HT-29 (cell line): Measurements from ENCODE around the gene PTPN6. TPM values are rescaled to one million over a fixed set of nuclear protein-coding genes. Genes with fewer than 3 reads are reported as not detected.

Source experiments
- DNase-seq: peaks from one replicate; pipeline ENCODE4 v3.0.0-alpha.2; 2015; ENCODE audit warnings: low spot score
- total RNA-seq: library from RNA; depleted of rRNA; stranded (reverse); fragments of >200 nt; shearing (Covaris generic); gene quantifications from 2 replicates; pipeline ENCODE4 v1.2.3, GENCODE V29; 2014

PTPN6 gene
- total RNA-seq, 1 experiment from 2014 or later = 35.2 TPM

DNA sequence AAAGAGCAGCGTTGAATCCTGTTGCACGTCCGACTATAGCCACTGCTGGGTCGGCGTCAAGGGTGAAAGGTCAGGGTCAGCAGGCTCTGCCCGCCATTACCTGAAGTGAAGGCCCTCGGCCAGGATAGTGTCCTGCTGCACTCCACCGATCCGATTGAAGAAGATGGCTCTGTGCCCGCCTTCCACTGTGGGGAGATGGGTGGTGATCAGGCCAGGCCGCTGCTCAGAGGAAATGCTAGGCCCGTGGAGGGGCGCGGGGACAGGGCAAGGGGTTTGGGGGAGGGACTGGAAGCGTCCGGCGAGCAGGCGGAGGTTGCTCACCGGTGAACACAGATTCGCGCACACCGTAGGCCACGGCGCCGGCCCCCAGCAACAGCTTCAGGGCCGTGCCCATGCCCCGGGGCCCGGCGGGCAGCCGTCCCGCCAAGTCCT, 19.0 kb downstream of the PTPN6 start:
- no peak for DNase-seq

DNA sequence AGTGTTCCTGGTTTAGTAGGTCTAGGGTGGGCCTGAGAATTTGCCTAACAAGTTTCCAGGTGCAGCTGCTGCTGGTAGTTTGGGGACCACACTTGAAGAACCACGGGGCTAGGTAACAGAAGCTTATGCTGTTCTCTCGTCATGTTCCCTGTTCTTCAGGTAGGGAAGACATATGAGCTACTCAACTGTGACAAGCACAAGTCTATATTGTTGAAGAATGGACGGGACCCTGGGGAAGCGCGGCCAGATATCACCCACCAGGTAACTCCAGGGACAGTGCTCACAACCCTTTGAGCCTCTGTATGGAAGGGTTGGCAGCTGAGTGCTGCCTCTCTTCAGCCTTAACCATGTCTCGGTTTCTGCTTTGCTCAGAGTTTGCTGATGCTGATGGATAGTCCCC, 23.0 kb downstream of the PTPN6 start:
- no peak for DNase-seq

DNA sequence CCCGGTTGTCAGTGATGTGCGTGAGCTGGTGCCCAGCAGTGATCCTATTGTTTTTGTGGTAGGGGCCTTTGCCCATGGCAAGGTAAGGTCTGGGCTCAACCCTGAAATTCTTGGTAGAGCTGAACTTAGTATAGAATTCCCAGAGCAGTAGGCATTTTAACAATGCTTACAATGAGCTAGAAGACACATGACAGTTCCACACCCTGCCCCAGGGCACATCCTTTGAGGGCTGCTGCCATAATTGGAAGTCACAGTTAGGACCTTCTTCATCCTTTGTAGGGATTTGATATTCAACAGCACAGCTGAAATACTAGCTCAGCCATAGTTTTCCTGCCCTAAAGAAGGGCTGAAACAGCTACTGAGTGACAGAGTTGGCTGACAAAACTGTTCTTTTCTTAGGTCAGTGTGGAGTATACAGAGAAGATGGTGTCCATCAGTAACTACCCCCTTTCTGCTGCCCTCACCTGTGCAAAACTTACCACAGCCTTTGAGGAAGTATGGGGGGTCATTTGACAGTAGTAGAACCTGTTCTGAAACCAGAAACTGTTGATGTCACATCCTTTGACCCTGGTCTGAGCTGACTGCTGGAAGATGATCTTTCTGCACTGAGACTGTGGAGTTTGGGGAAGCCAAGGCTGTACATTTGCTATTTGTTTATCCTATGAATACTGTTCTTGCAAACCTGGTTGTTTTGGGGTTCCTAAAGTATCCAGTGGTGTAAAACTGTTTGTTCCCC, 24.3 kb downstream of the PTPN6 start:
- DNase-seq = no peak

DNA sequence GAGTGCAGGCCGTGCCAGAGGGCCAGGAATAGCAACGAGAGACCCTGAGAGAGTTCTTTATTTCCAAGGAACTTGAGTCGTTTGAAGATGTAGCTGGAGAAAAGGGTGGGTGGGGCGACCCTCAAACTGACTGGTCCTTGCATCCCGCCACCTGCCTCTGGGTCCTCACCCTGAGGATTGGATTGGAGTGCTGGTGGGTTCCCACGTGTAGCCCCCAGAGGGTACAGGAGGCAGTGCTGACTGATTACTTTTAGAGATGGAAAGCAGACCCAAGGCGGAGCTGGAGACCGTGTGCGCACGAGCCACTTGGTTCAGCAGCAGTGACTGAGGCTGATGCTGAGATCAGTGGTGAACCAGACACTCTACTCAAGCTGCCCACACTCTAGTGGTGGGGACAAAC, 26.5 kb downstream of the PTPN6 start:
- no peak for DNase-seq

DNA sequence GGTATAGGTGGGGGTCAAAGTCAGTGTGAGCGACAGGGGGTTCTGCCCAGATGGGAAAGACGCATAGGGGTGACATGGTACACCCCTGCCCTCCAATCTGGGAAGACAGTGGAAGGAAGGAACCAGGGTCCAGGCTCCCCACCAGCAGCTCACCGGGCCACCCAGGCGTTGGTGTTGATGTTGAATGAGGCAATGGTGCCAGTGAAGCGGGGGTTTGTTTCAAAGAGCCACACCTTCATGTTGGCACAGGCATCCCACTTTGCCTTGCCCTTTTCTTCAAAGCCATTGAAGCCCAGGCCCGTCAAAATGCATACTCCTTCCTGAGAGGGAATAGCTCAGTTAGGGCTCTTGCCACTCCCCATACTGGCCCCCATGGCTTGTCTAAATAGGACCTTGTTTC, 27.0 kb downstream of the PTPN6 start:
- DNase-seq = no peak

DNA sequence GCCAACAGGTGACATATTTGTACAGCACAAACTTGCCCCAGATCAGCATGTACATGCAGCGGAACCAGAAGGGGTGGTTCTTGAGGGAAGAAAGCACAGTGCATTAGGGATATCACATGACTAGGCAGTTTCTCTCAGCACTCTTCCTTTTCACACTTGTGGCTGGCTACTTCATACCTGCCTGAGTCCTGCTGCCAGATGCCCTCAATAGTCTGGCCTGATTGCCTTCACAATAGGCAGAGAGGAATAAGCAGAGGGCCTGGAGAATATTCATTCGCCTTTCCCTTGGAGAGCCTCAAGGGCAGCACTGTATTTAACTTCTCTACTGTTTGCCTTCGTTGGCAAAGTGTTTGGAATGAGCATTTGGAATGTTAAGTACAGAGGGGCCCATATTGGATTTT, 27.5 kb downstream of the PTPN6 start:
- DNase-seq = no peak

DNA sequence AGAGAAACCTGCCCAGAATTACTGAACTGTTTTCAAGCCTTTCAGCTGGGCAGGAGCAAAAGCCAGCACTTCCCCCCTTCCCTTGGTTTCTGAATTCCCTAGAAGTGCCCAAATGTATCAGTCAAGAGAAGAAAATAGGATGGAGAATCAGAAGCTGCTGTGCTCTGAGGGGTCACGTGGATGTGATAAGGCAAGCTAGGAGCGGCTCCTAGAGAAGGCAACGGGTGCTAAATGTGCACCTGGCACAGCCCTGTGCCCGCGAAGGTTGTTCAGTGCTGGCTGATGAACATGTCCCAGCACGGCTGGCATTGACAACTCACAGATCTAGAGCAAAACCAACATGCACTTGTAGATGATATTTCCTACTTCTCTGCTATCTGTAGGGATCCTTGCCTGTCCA, 27.9 kb downstream of the PTPN6 start:
- no peak for DNase-seq

DNA sequence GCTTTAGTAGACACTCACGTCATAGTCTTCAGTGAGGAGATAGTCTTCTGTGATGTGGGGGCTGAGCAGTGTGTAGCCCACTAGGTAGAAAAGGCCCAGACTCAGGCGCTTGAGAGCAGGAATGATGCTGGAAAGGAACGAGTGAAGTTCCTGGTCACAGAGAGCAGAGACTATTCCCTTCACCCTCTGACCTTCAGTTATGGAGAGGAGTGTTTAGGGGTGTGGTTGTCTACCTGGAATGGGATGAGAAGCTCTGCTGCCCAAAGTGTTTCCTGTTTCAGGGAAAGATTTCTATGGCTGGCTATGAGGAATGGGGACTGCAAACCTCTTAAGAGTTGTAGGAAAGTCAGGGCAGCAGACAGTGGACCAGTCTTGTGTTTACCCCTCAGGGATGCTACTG, 28.3 kb downstream of the PTPN6 start:
- no peak for DNase-seq

DNA sequence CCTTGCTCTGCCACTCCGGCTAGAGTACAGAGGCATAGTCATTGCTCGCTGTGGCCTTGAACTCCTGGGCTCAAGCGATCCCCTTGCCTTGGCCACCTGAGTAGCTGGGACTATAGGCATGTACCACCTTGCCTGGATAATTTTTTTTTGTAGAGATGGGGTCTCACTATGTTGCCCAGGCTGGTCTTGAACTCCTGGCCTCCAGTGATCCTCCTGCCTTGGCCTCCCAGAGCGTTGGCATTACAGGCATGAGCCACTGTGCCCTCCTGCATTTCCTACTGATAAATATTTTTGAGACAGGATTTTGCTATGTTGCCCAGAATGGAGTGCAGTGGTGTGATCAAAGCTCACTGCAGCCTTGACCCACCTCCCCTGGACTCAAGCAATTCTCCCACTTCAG, 28.9 kb downstream of the PTPN6 start:
- DNase-seq = no peak

DNA sequence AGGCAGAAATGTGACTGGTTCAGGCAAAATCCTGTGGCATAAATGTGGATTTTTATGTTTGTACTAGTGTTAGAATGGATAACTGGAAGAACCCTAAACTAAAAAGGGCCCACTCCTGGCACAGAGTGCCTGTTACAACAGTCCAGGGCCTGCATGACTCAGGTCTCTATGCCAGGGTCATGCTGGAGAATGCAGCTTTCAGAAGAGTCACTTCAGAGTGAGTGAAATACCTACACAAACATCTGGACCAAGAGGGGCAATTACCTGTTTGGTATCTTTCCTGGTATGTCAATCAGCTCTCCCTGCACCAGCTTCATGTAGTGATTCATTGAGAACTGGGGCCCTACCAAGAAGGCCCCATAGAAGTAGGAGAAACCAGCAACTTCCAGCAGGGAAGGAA, 29.6 kb downstream of the PTPN6 start:
- no peak for DNase-seq

DNA sequence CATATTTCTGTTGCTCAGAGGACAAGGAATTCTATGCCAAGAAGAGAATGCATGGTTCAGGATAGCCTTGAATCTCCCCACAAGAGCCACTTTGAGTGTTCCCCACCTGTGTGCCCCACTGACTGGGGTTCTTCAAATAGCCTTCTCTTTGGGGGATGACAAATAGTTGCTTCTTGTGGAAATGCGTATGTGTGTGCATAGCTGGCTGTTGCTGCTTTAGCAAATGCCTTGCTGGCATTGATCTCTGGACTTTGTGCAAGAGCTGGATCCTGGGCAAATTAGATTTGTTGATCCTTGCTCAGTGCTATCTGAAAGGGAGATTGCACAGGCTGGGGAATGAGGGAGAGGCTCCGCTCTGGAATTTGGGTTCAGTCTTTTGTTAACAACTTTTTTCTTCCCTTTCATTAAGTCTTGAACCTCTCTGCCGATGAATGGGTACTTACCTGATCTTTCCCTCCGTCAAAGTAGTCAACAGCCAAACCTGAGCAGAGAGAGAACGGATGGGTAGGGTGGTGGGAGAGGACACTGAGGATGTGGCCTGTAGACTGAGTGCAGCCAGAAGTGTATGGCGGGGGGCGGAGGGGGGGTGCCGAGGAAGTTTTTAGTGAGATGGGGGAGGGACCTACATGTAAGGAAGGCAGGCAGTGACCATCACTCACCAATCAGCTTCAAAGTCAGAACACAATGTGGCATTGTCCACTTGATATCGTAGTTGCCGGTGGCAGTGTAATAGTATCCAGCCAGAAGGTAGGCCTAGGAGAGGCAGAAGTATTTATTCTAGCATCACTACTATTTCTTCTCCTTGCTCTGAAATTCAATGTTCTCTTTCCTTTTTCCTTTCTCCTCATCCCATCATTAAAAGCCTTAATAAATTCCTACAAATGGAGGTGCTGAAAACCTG, 30.2 kb downstream of the PTPN6 start:
- DNase-seq = no peak

DNA sequence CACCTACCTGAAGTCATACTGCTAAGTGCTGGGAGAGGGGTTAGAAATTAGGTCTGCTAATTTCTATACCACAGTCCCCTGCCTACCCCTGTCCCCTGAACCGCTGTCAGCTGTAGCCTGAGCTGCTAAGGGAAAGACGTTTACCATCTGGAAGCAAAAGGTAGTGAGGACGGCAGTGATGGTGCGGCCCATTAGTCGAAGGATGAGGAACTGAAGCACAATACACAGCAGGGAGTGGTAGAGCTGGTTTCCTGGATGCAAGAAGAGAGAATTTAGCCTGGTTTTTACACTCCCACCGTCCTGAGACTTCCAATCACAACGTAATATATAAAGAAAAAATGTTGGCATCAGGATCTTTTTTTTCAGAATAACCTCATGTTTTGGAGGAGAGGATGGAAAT, 31.4 kb downstream of the PTPN6 start:
- DNase-seq = no peak

DNA sequence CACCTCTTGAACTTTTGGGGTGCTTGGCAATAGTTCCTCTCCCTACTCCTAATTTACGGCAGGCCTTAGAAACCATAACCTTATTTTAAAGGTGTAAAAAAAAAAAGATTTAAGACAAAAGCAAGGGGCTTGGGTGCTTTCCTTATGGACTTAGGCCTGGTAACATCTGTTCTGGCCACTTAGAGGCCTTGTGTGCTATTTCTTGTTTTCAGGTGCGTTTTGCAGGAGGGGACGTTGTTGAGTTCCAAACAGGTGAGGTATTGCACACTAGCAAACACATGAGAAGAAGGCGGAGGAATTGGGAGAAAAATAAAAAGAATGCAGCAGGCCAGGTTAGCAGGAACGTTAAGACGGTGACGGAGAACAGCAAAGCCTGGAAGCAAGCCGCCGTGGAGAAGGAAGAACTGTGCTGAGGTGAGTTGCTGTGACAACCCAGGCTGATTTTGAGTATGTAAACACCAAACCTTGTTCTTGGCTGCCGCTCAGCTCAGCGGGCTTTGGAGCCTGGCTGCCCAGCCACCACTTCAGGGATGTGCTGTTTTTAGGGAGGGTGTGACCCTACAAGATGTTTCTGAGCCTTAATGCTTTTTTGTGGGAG, 36.9 kb downstream of the PTPN6 start:
- DNase-seq = no peak

DNA sequence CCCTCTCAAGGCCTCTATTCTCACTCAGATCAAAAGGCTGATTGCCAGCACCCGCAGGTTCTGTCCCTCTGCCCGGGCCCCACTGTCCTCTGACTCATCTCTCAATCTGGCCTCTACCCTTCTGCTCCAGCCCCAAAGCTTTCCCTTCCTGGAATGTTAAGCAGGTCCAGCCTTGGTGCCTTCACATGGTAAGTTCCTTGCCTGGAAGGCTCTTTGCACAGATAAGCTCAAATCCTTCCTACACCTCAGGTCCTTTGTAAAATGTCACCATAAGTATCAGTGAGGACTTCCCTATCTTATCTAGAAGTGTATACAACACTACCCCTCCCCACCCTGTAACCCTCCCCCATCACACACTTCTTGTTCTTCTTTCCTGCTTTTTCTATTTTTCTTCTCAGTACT, 44.9 kb downstream of the PTPN6 start:
- no peak for DNase-seq

DNA sequence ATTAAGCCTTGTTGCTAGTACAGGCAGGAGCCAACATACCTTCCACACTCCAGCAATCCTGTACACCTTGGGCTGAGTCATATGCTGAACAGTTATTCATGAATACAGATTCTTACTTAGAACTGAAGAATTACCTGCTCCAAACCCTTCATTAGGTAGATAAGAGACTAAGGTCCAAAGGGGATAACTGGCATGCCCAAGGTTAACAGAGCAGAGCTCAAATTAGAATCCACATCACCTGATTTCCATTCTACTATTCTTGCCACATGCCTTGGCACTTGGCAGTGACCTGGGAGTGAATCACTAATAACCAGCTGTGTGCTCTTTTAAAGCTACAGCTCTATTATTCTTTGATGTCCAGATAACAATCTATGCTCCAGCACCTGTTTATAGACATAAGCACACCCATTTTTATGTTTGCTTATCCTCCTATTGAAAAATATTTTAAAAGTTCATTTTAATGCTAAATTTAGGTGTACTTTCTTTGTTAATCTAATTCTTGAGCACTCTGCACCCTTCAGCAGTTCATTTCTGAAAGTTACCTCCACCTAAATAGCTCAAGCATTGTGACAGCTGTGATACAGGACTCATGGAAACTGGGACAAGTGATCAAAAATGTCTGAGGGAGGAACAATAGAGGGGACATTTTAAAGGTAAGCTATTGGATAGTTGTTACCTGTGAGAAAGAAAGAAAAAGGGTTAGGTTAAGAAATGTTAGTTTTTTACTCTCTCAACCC, 47.7 kb downstream of the PTPN6 start:
- DNase-seq = no peak

DNA sequence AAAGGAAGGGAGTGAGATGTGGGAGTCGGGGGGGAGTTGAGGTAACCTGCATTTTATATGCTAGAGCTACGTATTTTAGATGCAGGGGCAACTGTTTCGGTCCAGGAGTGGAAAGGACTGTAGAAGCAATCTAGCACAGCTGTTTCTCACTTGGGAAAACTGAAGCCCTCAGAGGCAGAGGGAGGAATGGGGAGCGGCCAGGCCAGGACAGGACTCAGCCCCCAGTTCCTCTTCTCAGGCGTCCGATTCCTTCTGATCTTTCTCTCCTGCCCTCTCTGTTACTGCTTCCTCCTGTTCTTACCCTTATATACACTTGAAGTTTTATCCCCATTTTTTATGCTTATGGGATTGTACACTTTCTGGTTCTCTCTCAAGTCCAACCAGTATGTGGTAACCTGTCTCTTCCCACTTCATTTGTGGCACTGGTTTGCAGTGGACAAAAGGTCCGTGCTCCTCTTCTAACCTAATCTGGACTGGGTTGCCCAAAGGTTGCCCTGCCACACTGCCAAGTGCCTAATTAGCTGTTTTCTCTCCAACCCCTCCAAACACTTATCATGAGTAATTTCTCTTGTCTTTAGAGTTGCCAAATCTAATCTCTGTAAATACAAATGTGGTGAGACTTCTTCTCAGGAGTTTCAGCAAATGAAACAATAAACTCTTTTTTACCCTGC, 50.9 kb downstream of the PTPN6 start:
- DNase-seq = no peak

DNA sequence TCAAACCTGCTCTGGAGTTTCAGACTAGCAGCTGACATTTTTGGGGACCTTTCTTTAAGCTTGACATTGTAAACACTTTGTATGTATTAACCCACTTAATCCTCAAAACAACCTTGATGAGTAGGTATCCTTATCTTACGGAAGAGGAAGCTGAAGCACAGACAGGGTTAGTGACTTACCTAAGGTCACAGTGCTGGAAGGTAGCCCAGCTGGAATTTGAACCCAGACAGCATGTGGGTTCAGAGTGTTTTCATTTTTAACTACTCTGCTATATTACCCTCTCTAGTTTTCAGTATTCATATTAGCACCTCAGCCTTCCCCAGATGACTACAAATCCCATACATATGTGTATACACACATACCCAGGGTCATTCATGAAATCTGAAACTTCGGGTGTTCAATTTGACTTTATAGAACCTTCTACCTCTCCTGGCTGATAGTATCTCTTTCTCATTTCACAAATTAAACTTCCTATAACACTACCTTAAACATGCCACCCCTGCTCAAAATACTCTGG, 53.2 kb downstream of the PTPN6 start:
- no peak for DNase-seq

DNA sequence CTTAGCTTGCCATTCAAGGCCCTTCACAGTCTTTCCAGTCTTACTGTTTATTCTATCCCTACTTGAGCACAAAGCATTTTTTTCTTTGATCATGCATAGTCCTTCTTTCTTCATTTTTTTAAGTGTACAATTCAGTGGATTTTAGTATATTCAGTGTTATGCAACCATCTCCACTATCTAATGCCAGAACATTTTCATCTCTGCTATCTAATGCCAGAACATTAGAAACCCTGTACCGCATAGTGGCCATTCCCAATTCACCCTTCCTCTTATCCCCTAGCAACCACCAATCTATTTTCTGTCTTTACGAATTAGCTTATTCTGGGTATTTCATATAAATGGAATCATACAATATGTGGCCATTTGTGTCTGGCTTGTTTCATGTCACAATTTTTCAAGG, 53.7 kb downstream of the PTPN6 start:
- DNase-seq = no peak

DNA sequence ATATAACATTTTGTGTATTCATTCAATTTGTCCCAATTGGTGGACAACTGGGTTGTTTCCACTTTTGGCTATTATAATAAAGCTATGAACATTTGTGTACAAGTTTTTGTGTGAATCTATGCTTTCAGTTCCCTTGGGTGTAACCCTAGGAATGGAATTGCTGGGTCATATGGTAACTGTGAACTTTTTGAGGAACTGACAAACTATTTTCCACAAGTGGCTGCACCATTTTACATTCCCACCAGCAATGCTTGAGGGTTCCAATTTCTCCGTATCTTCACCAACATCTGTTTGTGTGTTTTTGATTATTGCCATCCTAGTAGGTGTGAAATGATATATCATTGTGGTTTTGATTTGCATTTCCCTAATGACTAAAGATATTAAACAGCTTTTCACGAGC, 54.2 kb downstream of the PTPN6 start:
- DNase-seq = no peak

DNA sequence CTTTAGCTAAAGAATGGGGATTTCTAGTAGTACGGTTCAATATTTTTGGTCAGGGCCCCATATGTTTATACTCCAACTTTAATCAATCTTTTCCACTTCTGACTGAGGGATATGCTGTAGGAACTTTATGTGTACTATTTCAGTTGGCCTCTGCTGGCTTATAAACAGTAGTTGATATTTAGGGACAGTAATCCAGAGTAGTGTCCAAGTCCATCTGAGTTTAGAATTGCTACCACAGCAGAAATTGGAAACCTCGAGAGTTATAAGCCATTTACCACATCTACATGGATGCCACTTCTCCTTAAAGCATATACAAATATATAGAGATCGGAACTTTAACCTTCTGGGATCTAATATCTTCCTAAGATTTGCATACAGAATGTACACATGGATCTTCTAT, 55.5 kb downstream of the PTPN6 start:
- no peak for DNase-seq

DNA sequence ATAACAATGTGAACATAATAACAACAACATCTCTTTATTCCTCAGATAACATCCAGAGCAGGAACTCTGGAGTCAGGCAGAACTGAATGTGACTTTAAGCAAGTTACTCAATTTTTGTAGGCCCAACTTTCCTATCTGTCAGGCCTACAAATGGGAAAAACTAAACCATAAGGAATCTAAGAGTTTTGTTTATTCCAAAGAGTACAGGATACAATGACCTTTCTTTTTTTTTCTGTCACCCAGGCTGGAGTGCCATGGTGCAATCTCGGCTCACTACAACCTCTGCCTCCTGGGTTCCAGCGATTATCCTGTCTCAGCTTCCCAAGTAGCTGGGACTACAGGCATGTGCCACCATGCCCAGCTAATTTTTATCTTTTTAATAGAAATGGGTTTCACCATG, 57.7 kb downstream of the PTPN6 start:
- DNase-seq = no peak
